Stomach smooth muscle (tissue), 2 donors: ENCODE results near the gene PCDHGA12.
A peak's percentile ranks its signal among the peaks of the same experiment; 100 is the strongest.
"Not testable (repeated sequence)": the region's sequence is repeated elsewhere in the genome, so short reads cannot be mapped to it uniquely, and the experiment has no call there.

Source experiments
- H3K27ac ChIP-seq: one replicate; pipeline ENCODE4 v1.7.0; 2013; ENCODE audit warnings: mild to moderate bottlenecking, low read length, inconsistent platforms
- H3K27me3 ChIP-seq, 2 donors: one replicate each; pipeline ENCODE4 v1.7.0; 2013; ENCODE audit warnings: low read length in 2 of 2; ENCODE audit not compliant: insufficient read depth in 2 of 2, control insufficient read depth in 1 of 2
- H3K36me3 ChIP-seq, 2 donors: one replicate each; pipeline ENCODE4 v1.7.0; 2013; ENCODE audit warnings: low read length in 2 of 2; ENCODE audit not compliant: control insufficient read depth in 2 of 2, insufficient read depth in 2 of 2
- H3K4me1 ChIP-seq: one replicate; pipeline ENCODE4 v1.7.0; 2013; ENCODE audit warnings: low read length; ENCODE audit not compliant: control insufficient read depth, insufficient read depth
- H3K4me3 ChIP-seq, 2 donors: one replicate each; pipeline ENCODE4 v1.7.0; 2013; ENCODE audit warnings: low read length in 2 of 2
- H3K9ac ChIP-seq, 2 donors: one replicate each; pipeline ENCODE4 v1.7.0; 2013; ENCODE audit warnings: low read length in 2 of 2, mild to moderate bottlenecking in 1 of 2
- H3K9me3 ChIP-seq, 2 donors: one replicate each; pipeline ENCODE4 v1.7.0; 2013; ENCODE audit warnings: low read length in 2 of 2; ENCODE audit not compliant: control insufficient read depth in 2 of 2
- donor health status: healthy.
- donor health status: Pancreatic carcinoma.

Gene PCDHGA12

DNA sequence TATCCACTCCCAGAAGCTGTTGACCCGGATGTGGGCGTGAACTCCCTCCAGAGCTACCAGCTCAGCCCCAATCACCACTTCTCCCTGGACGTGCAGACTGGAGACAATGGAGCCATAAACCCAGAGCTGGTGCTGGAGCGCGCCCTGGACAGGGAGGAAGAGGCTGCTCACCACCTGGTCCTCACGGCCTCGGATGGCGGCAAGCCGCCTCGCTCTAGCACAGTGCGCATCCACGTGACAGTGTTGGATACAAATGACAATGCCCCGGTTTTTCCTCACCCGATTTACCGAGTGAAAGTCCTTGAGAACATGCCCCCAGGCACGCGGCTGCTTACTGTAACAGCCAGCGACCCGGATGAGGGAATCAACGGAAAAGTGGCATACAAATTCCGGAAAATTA is 37.0 kb upstream of the PCDHGA12 start:
- peaks cover 35 to 76% of the 10 kb centered on the region in 2 donors for H3K9me3 ChIP-seq
- H3K27me3 ChIP-seq = peaks cover 0 to 3% of the 10 kb centered on the region in 2 donors
- no peak overlapping the region for H3K27ac ChIP-seq
- H3K36me3 ChIP-seq = peaks cover 2 to 3% of the 10 kb centered on the region in 2 donors
- H3K9ac ChIP-seq = no peak overlapping the region
- no peaks in the 10 kb centered on the region for H3K4me1 ChIP-seq
- peak overlapping the region in 1 of 2 donors; percentile 31 for H3K4me3 ChIP-seq

DNA sequence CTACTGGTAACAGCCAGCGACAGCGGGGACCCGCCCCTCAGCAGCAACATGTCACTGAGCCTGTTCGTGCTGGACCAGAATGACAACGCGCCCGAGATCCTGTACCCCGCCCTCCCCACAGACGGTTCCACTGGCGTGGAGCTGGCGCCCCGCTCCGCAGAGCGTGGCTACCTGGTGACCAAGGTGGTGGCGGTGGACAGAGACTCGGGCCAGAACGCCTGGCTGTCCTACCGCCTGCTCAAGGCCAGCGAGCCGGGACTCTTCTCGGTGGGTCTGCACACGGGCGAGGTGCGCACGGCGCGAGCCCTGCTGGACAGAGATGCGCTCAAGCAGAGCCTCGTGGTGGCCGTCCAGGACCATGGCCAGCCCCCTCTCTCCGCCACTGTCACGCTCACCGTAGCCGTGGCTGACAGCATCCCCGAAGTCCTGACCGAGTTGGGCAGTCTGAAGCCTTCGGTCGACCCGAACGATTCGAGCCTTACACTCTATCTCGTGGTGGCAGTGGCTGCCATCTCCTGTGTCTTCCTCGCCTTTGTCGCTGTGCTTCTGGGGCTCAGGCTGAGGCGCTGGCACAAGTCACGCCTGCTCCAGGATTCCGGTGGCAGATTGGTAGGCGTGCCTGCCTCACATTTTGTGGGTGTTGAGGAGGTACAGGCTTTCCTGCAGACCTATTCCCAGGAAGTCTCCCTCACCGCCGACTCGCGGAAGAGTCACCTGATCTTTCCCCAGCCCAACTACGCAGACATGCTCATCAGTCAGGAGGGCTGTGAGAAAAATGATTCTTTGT is 35.7 kb upstream of the PCDHGA12 start:
- H3K4me1 ChIP-seq, H3K27ac ChIP-seq, H3K4me3 ChIP-seq, H3K36me3 ChIP-seq, H3K9ac ChIP-seq, H3K27me3 ChIP-seq: not testable (repeated sequence)
- H3K9me3 ChIP-seq = peaks cover 32 to 76% of the 10 kb centered on the region in 2 donors

DNA sequence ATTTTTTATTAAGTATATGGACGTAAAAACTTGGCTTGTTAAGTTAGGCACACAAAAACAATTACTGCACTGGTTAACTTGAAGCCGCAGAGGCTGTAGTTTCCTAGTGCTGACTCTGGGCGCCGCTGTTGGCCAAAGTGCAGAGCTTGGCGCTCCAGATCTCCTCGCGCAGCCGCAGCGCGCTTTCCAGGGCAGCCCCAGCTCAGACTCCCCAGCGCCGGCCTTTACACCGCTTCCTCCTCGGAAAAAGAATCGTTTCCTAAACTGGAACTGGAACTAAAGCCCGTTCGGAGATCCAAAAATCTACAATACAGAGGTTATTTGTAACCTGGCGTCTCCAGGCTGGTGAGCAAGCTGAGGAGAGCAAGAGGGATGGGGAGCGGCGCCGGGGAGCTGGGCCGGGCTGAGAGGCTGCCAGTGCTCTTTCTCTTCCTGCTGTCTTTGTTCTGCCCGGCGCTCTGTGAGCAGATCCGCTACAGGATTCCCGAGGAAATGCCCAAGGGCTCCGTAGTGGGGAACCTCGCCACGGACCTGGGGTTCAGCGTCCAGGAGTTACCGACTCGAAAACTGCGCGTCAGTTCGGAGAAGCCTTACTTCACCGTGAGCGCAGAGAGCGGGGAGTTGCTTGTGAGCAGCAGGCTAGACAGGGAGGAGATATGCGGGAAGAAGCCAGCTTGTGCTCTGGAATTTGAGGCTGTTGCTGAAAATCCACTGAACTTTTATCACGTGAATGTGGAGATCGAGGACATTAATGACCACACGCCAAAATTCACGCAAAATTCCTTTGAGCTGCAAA is 32.4 kb upstream of the PCDHGA12 start, which contains the start of gene PCDHGB5:
TSS of gene PCDHGB5 (plus strand) at position 192 of the 796 bp plus-strand sequence. CDS start at position 373, 181 bp downstream.
- not testable (repeated sequence) for H3K4me1 ChIP-seq, H3K27ac ChIP-seq, H3K9ac ChIP-seq, H3K36me3 ChIP-seq, H3K27me3 ChIP-seq
- Histone ChIP-seq H3K4me3 (peak within 1 kb of the TSS; percentile 55 to 62), H3K9me3 (peaks cover 18 to 71% of the 10 kb centered on the region in 2 donors)

DNA sequence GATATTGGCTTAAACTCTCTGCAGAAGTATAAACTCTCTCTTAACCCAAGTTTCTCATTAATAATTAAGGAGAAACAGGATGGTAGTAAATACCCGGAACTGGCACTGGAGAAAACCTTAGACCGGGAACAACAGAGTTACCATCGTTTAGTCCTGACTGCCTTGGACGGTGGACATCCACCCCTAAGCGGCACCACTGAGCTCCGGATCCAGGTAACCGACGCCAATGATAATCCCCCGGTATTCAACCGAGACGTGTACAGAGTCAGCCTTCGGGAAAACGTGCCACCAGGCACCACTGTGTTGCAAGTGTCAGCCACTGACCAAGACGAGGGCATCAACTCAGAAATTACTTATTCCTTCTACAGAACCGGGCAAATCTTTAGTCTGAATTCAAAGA is 31.7 kb upstream of the PCDHGA12 start:
- Histone ChIP-seq H3K4me3 (peak overlapping the region; percentile 55 to 62), H3K9me3 (peaks cover 16 to 71% of the 10 kb centered on the region in 2 donors)

GRCh38 chr5:141399555-141400258 is 30.6 kb upstream of the PCDHGA12 start:
- Histone ChIP-seq H3K9me3 (peaks cover 19 to 73% of the 10 kb centered on the region in 2 donors), H3K27me3 (no peaks in the 10 kb centered on the region), H3K9ac (no peak overlapping the region), H3K27ac (no peak overlapping the region), H3K4me1 (no peaks in the 10 kb centered on the region), H3K4me3 (peak overlapping the region; percentile 48 to 49), H3K36me3 (peaks cover 0 to 2% of the 10 kb centered on the region in 2 donors)

More for the DNA sequence above, 31.7 kb upstream of the PCDHGA12 start:
- H3K9ac ChIP-seq = no peak overlapping the region
- H3K4me1 ChIP-seq = no peaks in the 10 kb centered on the region
- H3K27me3 ChIP-seq = no peaks in the 10 kb centered on the region
- peaks cover 0 to 2% of the 10 kb centered on the region in 2 donors for H3K36me3 ChIP-seq
- H3K27ac ChIP-seq = no peak overlapping the region

GRCh38 chr5:141402553-141403243 is 27.6 kb upstream of the PCDHGA12 start, which contains the start of gene PCDHGA9:
TSS of gene PCDHGA9 (plus strand) at chr5:141402778. CDS start at chr5:141402953, 175 bp downstream.
- peak within 1 kb of the TSS; percentile 60 to 65 for H3K4me3 ChIP-seq
- H3K9me3 ChIP-seq = peaks cover 21 to 74% of the 10 kb centered on the region in 2 donors
- no peaks in the 10 kb centered on the region for H3K36me3 ChIP-seq
- no peak within 1 kb of the TSS for H3K27ac ChIP-seq
- H3K27me3 ChIP-seq = no peaks in the 10 kb centered on the region
- no peaks in the 10 kb centered on the region for H3K4me1 ChIP-seq
- H3K9ac ChIP-seq = no peak within 1 kb of the TSS

- H3K9me3 ChIP-seq = peaks cover 21 to 78% of the 10 kb centered on the region in 2 donors
Observed at GRCh38 chr5:141403387-141403786, 26.9 kb upstream of the PCDHGA12 start.

GRCh38 chr5:141407790-141408505 is 22.4 kb upstream of the PCDHGA12 start, which contains the start of gene PCDHGB6:
TSS of gene PCDHGB6 (plus strand) at chr5:141408021. CDS start at chr5:141408203, 182 bp downstream.
- H3K9me3 ChIP-seq = peaks cover 34 to 78% of the 10 kb centered on the region in 2 donors
- peak within 1 kb of the TSS; percentile 33 to 40 for H3K4me3 ChIP-seq
- H3K4me1 ChIP-seq, H3K27ac ChIP-seq, H3K36me3 ChIP-seq, H3K27me3 ChIP-seq, H3K9ac ChIP-seq: not testable (repeated sequence)

More at GRCh38 chr5:141403387-141403786, 26.9 kb upstream of the PCDHGA12 start:
- Histone ChIP-seq H3K9ac (no peak overlapping the region), H3K27ac (no peak overlapping the region), H3K4me1 (no peaks in the 10 kb centered on the region), H3K27me3 (no peaks in the 10 kb centered on the region), H3K4me3 (peak overlapping the region; percentile 60 to 65), H3K36me3 (no peaks in the 10 kb centered on the region)

- Histone ChIP-seq H3K27me3 (no peaks in the 10 kb centered on the region), H3K9ac (no peak overlapping the region), H3K9me3 (peaks cover 34 to 78% of the 10 kb centered on the region in 2 donors), H3K4me3 (peak overlapping the region; percentile 29 to 35), H3K4me1 (no peaks in the 10 kb centered on the region), H3K36me3 (peaks cover 2 to 6% of the 10 kb centered on the region in 2 donors), H3K27ac (no peak overlapping the region)
Observed at GRCh38 chr5:141409598-141410306, 20.6 kb upstream of the PCDHGA12 start.
